NCI-H510A (cell line): ENCODE measurements around the gene NFXL1.
A peak's percentile ranks its signal among the peaks of the same experiment; 100 is the strongest.

ENCODE experiments used
- DNase-seq: peaks from one replicate; lab custom pipeline; 2025; lab: John Stamatoyannopoulos, UW

NFXL1 gene

DNA sequence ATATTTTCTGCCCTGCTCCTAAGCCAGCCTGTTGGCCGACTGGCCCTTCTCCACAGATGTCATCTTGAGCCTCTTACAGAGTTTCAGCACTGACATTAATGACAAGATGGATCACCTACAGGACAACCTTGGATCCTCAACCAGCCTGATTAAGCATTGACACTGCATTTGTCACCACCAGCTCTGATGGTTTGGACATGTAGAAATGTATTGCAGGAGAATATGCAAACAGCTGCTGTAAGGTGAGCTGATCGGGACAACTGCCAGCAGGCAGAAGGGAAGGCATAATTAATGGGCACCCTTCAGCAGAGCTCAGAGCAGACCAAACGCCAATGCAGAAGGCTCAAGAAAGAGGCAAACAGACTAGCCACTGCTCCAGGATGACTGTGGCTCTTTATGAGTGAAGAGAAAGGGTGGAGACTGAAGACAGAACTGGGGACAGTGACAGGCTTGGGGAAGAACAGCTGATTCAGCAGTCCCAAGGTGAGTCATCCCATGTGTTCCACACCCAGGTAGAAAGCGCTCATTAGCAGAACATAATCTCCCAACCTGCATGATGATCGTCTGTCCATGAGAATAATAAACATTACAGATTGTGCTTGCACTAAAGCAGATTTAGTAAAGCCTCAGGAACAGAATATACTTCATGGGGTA is 83.2 kb downstream of the NFXL1 start:
- DNase-seq, result peak; percentile 35

DNA sequence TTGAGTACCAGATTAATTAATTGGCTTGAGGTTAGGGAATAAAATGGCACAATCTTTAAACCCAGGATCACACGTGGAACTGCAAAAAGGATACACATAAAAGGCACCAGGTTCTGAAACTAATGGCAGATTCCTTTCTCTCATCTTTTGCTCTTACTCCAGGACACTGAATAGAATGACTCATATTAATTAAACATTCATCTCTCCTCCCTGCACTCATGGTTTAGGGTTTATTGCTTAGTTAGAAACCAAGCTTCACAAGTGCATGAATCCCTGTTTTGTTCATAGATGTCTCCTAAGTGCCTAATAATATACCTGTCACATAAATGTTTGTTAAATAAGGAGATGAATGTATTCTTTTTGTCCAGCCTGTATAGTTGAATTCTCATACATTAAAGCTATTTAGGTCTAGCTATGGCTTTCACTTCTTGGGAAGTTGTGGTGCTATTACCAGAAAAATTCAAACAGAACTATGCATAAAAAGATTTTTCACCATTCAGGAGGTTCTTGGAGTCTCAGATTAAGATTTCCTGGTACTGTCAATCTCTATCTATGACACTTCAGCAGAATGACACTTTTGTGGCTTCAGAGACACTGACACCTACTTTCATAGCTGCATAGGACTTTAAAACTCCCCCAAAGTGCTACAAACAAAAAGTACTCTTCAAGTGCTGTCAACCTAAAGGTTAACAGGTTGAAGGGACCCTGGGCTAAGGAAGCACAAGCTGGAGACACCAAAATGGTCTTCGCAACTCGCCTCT is 83.9 kb downstream of the NFXL1 start:
- no peak for DNase-seq

DNA sequence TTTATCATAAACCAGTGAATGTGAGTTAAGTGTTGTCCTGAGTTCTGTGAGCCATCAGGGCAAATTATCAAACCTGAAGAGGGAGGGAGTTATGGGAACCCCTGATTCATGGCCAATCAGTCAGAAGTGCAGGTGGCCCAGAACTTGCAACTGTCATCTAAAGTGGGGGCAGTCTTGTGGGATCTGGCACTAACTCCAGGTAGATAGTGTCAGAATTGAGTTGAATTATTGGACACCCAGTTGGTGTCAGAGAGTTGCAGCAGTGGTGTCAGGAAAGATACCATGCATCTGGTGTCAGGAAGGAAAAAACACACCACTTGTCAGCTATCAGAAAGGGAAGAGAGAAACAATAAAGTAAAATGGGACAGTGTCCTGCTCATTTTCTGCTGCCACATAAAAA is 84.9 kb downstream of the NFXL1 start:
- no peak for DNase-seq

DNA sequence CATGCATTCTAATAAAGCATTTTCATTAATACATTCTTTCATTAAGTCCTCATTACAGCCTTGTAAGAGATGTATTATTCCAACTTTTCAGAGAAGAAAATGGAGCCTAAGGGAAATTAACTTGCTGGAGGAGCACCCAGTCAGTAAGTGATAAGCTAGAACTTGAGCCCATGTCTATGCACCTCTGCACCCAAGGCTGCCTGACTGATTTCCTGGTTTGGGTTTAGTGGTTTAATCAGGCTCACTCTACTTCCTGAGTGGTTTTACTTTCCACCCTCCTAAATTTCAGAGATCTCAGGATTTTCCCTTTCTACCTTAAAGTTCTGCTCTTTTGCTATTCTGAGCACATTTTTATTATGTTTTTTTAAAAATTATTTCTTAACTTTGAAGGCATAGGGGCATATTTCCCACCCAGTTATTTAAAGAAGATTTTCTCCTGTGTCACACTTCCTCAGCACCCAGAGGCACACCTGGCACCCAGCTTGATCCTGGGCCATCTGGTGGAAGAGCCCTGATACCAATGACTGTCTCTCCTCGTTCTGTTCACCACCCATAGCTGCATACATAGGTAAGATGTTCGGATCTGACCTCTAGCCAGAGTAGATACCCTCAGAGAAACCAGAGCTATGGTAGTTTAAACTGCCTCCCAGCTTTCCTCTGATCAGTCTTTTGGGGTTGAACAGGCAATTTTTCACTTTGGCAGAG is 86.9 kb downstream of the NFXL1 start:
- DNase-seq, result no peak

DNA sequence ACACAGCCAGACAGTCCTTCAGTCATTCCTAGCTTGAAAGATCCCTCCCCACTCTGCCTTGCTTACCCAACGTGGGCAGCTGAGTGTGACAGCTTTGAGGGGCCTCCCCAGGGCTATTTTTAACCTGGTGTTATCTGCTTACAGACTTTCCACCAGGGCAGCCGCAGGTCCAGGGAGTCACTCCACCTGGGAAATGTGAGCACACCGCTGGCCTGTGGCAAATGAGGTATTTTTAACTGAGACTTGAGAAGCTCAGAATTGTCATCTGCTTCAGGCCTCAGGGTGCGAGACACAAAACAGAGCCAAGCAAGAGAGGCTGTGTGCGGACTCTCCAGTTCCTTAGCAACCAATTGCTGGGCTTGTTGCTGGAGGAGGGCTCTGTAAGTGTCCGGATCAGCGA is 89.5 kb downstream of the NFXL1 start:
- no peak for DNase-seq

DNA sequence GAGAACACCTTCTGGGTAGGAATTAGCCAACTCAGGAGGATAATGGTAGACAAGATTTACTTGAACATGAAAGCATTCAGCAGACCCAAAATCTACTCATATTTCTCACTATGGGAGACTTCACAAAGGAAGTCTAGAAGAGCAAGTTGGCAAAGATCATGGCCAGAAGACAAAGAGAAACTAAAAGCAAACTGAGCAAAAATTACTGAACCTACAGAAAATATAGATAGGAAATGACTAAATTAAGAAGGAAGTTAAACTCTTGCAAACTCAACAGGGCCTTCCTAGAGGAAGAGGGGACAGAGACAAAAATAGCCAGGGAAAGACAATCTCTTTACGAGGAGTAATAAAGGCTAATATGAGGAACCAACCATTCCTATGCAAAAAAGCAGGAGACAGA is 95.2 kb downstream of the NFXL1 start:
- DNase-seq, result no peak

DNA sequence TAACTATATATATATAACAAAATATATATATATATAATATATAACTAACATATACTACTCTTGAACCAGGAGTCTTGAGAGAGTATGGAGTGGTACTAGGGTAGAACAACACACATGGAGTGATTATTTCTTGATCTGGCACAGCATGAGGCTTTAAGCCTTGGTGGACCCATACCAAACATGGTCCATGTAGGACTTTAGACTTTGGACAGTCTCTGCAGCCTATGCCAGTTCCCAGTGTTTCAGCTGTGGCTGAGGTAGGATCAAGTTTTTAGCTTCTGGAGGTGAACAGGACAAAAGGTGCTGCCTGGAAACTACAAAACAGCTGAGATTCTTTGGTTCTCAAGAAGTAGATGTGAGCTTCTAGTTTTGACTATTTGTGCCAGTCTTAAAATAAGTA is 97.1 kb downstream of the NFXL1 start:
- DNase-seq, result no peak

DNA sequence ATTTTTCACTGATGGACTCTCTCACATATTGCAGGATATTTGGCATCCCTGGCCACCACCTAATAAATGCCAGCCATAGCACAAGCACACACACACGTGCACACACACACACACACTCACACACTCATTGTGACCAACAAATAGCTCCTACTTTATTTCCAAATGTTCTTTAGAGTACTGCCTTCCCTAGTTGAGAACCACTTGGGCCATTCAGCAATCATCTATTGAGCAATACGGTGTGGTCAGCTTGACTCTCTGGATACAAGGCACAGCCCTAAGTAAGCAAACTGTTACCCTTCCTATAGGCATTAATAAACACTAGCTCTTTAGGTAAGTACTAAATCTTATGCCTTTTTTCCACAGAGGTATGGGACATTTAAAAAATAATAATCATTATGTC is 97.6 kb downstream of the NFXL1 start:
- DNase-seq, result no peak

DNA sequence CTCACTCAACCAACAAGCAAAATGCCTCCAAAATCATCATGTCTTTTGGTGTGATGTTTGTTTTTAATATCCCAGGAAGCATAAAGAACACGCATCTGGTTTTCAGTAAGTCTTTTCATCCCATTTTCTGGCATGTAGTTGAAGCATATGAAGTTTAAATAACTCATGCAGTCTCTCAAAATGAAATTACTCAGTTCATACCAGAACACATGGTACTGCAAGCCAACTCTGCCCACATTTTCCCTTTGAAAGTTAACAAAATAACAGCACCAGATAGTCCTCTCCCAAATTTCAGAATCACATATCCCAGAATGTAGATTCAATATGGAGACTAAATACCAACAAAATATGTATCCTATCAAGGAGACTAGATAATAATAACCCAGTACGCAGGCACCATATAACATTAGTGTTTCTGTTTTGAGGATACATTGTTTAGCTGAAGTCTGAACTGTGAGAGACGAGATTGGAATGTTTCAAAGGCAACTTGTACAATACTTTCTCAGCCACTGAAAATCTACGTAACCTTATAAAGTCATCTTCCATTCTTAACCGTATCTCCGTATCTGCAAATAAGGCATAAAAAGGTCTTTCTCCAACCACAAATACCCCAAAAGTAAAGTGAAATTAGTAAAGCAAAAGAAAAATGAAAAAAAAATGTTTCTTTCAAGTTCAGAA is 99.6 kb downstream of the NFXL1 start:
- no peak for DNase-seq

DNA sequence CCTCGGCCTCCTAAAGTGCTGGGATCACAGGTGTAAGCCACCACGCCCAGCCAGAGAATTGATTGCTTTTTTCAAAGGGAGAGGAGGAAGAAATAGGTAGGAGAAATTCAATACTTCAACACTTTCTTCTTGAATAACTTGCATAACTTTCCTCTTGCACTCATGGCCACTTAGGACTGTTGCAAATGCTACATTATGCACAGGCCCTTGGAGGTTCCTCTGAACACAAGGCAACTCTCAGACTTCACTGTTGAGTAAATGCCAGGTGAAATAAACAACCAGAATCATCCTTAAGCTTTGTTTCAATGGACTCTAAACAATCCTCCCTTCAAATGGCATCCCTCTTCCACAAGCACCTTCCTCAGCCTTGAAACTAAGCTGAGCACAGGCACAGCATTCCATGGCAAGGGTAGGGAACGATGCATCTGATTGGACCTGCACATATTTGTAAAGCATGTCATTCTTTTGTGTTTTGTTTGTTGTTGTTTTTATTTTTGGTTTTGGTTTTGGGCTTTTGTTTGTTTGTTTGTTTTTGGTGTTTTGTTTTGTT is 104.7 kb downstream of the NFXL1 start:
- no peak for DNase-seq

DNA sequence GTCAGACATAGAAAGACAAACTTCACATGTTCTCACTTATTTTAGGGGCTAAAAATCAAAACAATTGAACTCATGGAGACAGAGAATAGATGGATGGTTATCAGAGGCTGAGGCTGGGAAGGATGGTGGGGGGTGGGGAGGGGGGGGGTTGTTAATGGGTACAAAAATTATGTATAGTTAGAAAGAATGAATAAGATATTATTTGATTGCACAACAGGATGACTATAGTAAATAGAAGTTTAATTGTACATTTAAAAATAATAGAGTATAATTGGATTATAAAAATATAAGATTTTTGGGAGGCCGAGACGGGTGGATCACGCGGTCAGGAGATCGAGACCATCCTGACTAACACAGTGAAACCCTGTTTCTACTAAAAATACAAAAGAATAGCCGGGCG is 109.8 kb downstream of the NFXL1 start:
- DNase-seq, result no peak

DNA sequence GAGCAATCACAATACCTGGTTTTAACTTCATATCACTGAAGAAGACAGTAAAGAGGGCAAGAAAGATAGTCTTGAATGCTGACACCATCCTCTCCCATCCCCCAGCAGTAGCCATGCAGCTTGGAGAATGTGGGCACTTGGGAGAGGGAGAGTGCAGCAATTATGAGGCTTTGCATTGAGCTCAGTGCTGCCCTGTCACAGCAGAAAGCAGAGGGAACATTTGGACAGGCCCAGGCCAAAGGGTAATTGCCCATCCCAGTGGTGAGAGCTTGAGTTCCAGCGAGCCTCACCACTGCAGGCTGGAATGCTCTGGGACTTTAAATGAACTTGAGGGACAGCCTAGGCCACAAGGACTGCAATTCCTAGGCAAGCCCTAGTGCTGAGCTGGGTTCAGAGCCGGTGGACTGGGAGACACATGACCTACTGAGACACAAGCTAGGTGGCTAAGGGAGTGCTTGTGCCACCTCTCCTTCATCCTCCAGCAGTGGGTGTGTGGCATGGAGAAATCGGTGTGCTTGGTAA is 112.8 kb downstream of the NFXL1 start:
- DNase-seq, result no peak

DNA sequence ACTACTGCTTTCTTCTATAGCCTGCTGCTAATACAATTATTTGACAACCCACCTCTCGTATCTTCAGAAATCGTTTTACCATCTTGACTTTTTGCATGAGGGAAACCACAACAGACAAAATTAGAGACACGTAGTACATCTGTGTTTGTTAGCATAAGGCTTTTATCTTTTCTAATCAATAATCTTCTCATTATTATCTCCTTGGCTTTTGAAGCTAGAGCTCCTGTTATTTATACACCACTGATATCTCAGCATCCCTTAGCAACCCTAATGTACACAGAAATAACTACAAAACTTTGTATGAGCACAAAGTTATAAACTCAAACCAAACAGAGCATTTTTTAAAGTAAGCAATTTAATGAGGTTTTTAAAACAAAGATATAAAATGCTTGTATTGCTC is 116.2 kb downstream of the NFXL1 start:
- DNase-seq, result no peak
